GM15510 (cell line): Measurements from ENCODE around the gene TLE3.

Experiments
- POLR2A ChIP-seq: IDR thresholded peaks from 3 replicates; pipeline ENCODE4 v1.6.1; 2011; ENCODE audit warnings: borderline replicate concordance; ENCODE audit not compliant: insufficient read length; ENCODE audit errors: extremely low read depth

The TLE3 gene

DNA sequence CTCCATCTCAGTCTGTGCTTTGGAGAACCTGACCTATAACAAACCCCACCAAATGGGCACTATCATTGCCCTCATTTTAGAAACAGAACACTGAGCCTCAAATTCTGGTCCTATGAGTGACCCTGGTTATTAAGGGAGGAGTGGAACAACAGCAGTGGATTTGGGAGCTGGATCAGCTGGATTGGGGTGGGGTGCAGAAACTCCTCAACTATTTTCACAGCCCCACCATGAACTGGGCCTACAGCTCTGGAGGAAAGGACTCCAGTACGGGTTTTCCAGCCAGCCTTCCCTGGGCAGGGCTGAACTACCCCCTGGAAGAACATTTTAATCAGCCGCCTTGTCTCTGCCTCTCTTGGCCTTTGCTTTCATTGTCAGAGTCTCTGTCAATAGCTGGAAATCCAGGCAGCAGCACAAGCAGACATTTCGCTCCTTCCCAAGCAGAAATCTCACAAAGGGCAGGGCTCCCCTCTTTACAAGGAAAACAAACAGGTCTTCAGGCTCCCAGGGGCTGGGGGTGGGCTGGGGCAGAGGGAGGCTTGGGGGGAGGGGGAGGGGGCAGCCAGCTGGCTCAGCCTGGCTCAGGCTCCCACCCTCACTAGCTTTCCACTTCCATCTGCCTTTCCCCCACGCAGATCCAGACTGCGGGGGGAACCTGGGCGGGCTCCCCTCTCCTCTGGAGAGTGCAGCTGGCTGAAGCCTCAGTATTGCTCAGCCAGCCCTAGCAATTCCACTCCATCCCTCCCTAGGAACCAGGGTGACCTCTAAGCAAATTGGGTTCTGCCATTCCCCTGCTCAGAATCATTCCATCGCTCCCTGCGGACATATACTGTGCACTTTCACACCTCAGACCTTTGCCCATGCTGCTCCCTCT, 13.7 kb upstream of the TLE3 start:
- TF ChIP-seq POLR2A: no peak

DNA sequence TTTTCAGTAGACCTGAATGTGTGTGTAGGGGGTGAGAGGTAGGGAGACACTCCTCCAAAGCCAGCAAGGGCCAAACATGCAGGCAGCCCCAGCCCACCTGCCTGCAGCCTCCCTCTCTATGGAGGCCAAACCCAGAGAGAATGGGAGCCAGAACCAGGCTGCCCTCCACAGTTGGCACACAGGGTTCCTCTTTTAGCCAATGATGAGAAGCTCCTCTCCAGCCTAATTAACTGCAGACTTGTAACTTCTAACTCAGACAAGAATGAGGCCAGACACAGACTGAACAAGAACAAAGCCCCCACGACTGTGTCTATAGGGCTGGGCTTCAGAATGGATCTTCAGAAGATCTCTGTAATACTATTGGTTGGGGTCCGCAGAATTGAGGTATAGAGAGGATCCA, 12.3 kb upstream of the TLE3 start:
- no peak for TF ChIP-seq POLR2A

DNA sequence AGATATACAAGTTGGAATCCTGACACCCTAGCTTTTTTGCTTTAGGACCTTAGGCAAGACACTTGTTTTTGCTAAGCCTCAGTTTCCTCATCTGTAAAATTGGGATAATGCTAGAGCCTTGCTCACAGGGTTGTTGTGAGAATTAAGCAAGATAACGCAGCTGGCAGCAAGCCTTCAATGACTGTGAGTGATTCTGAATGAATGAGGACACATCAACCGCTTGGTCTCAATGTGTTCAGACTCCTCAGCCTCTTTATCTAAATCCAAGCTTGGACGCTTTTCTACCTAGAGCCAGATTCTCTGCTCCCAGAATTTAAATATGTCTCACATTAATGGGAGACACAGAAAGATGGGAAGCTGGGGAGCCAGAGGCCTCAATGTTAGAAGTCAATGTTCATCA, 11.8 kb upstream of the TLE3 start:
- no peak for TF ChIP-seq POLR2A

DNA sequence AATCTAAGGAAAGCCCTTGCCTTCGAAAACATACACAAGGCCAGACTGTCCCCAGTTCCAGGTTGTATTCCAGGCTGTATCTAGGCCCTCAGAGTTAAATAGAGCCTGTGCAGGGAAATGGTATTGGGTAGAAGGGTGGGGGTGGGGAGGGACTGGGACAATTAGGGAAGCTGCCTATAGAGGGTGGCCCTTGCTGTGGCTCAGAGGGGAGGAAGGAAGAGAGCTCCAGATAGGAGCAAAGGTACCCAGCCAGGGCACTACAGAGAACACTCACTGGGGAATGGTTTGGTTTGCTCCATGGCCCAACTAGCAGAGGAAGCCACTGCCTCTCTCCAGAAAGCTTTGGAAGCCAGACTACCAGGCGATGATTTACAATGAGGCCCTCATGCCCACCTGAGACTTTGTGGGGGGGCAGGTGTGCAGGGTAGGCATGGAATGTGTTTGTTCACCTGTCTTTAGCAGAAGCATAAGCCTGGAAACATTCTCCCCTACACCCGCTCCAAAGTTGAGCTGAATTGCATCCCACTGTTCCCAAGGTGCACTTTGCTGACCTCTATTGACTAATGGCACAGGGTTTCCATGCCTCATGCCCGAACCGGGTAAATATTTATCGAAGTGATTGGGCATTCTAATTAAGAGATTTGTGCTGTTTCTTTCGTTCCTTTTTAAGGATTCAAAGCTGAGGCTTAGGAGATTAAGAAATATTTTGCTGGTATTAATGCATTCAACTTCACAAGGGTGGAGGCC, 6.3 kb upstream of the TLE3 start:
- no peak for TF ChIP-seq POLR2A

DNA sequence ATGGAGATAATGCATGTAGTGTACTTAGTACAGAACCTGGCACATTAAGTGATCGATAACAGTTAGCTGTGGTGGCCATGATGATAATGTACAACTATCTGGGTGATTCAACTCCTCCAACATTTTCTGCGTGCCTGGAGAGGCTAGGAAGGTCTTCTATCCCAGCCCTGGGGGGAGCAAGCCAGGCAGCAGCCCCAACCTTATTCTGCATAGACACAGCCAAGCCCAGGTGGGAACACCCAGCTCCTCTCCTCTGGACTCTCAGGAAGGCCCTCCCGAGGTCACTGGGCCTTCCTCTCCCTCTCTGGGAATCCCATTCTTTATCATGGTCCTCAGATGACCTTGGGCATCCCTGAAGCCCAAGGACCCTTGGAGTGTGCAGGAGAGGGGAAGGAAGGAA, 5.1 kb upstream of the TLE3 start:
- no peak for TF ChIP-seq POLR2A

DNA sequence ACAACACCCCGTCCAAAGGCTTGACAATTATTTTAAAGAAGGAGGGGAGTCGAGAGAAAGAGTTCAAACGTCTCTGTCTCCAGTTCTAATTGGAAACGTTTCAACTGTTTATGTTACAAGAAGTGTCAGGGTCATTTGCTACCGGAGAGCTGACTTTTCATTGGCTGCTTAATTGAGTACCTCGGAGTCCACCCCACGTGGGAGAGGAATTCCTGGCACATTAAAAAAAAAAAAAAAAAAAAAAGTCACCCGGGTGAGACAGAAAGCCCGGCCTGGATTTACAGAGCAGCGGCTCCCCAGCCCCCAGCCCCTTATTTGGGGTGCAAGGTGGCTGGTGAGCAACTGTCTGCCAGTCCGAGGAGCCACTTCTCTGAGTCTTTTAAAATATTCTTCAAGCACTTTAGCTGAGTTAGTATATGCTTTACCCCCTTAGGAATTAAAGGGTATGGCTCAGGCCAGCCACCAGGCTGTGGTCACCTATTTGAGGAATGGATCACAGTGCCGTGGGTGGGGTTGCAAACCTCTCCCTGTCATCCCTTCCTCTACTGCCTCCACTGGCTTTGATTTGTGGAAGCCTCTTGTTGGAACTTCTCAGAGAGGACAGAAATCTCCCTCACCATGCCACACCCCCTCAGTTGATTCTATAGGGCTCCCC, 3.9 kb upstream of the TLE3 start:
- no peak for TF ChIP-seq POLR2A

DNA sequence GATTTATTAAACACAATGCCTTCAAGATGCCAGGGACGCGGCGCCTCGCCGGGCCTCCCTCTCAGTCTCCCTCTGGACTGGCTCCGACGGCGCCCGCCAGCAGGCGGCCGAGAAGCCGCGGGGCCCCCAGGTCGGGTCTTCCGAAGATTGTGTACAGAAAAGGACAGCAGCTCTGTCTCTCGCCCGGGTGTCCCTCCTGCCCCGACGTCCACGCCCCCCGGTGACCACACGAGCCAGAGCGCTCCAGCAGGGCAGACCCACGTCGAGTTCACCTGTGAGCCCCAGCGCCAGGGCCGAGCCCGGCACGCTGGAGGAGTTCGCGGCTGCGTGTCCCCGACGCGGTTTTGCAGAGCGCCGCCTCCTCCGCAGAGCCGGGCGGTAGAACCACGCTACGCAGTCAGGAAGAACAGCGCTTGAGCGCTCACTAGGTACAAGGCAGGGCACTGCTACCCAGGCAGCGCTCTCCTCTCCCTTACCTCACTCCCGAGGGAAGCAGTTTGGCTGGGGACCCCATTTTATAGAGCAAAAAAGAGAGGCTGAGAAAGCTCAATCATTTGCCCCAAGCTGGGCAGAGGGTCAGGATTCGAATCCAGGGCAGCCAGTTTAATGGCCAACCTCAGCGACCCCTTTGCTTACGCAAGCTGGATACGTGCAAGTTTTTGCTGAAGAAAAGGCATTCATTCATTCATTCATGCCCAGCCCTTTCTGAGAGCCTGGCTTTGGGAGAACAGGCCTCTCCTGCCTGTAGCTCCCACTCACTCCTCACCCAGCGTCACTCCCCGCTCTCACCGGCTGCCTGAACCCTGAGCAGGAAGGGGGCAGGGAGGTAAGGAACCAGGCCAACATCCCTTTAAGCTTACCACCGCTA, 3.0 kb upstream of the TLE3 start:
- no peak for TF ChIP-seq POLR2A

DNA sequence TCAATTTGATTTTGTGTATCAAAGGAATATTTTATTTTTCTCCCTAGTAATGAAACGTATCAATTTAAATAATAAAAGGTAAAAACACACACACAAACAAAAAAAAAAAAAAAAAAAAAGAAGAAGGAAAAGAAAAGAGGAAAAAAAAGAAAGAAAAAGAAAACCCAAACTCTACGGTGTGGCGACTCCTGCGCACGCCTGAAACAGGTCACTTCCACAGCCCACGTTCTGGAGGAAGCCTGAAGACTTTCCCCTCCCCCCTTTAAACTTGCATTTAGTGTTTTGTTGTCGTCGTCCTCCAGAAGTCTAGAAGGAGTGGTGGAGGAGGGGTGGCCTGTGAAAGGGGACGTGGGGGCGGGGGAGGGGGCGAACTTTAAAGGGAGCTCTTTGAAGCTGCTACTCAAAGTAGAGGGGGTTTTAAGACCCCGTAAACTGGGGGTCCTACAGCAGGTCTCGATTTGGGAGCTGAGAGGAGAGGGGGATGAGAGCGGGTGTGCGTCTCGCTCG, 2.3 kb upstream of the TLE3 start:
- TF ChIP-seq POLR2A: no peak

DNA sequence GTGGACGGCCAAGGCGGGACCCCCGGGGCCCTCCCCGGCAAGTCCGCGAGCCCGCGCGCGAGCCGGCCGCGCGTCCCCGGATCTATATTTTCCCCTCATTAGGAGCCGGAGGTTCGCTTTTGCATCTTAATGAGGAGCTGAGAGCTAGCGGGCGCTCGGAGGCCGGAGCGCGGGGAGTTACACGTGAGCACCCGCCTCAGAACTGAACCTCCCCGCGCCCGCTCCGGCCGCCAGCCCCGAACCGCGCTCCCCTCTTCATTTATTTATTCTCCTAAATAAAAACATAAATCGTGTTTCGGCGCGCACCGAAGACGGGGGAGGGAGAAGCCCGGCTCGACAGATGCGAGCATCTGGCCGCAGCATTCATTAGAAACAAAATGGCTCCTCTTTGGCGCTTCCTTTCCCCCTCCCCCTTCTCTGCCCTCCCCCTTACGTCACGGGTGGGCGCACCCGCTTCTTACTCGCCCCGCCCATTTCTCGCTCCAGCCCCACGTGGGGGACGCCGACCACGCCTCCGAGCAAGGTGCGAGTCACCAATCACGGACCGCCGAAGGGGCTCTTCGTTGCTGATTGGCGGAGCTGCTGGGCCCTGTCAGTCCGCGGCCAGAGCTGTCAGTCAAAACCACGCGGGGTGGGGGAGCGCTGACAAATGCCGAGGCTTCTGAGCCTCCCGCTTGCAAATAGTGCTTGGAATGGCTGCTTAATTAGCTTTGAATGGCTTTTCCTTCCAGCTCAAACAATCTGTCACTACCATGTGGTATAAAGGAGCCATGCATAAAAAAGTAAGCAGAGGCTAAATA, 1.6 kb upstream of the TLE3 start:
- TF ChIP-seq POLR2A: peak; percentile 80

DNA sequence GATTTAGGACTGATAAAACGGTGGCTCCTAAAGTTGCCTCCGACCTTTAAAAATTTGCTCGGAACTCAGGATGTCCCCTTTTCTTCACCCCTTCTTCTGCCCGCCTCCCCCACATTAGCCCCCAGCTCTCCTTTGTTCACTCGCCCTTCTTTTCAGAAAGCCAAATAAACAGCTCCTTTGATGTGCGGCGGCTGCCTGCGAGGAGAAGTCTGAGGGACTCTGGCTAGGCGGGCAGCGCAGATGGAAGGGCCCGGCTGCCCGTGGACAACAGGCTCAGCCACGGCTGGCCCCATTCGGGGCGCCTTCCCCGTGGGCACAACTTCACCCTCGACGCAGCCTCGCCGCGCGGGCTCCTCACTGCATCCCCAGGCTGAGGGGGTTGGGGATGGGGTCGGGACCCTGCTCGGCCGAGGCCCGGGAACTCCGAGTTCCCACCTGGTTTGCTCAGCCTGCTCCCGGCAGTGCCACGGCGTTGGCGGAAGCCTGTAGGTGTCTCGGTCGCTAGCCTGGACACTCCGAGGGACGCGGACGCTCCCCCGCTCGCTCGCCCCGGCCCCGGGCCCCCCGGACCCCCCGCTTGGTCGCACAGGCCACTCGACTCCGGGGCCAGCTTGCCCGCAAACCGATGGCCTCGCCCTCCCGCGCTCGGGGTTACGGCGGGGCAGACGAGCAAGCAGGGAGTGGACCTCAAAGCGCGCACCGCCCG, 897 bp upstream of the TLE3 start:
- TF ChIP-seq POLR2A: no peak

DNA sequence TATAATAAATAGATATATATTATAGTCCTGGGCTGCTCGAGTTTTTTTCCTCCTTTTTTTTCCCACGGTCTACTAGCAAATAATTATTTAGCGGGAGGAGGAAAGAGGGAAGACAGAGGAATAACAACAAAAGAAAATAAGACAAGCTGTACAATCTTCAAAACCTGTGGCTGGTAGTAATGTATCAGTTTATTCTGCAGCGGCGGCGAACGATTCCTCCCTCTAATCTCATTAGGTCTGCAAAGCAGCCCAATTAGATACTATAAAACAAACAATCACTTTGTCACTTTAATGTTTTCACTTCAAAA, 390 bp upstream of the TLE3 start:
- no peak for TF ChIP-seq POLR2A

DNA sequence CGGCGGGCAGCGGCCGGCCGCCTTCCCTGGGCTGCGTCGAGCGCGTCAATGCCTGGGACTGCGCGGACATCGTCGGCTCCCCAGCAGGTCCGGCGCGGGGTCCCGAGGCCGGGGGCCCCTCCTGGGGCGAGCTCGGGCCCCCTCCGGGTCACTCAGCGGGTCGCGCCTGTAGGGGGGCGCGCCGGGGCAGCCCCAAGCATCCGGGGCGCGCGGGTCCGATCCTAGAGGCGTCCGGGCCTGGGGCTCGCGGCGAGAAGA, 725 bp downstream of the TLE3 start:
- no peak for TF ChIP-seq POLR2A
